Measurements from ENCODE around the gene MICALL1. TPM values are rescaled to one million over a fixed set of nuclear protein-coding genes. Genes with fewer than 3 reads are reported as not detected.

The MICALL1 gene
- polyA plus RNA-seq, 2 of the 4 experiments (the other 2 are of a cell fraction): 10.4 to 18.6 TPM

DNA sequence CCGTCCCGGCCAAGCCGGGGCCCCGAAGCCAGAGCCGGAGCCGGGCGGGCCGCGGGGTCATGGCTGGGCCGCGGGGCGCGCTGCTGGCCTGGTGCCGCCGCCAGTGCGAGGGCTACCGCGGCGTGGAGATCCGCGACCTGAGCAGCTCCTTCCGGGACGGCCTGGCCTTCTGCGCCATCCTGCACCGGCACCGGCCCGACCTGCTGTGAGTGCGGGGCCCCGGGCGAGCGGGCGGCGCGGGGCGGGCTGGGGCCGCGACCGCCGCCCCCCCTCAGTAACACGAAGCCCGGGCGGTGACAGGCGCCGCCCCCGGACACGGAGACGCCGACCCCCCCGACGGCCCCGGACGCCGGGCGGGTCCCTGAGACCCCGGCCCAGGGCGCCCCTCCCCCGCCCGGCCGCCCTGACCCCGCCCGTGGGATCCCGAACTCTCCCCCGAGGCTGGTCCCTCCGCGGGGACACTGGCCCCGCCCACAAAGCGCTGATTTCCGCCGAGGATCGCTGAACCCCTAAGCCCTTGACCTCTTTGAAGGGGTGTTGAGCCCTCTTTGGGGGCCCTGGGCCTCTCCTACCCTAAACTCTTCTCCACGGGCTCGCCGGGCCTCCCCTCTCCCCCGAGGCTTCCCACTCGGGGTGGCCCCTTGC lies 389 bp downstream of the MICALL1 start:
- peak overlapping the region; percentile 95 for H3K4me3 ChIP-seq
- peak in 1 of 2 experiments; percentile 26; a peak in 3 of 6 replicates for ATAC-seq
- no peak for DNase-seq (ENCODE audit: low read depth in 1 of 2, low spot score in 1 of 2)
- ChIA-PET CTCF (interaction anchor here (0.6 to 2.9 kb wide), 16 partner anchors 8 to 299 kb away, joined by 3 to 20 read pairs (median 5); partner anchors contain the start of genes C22orf23 and POLR2F), POLR2A (interaction anchor here (0.6 to 1.6 kb wide), 5 partner anchors 10 to 145 kb away, joined by 3 to 9 read pairs (median 7); partner anchors contain the start of genes C22orf23 and POLR2F)
- WGBS (ENCODE audit: missing lambda C conversion rate): no CpG with 5 or more reads among the region's 75 CpGs
- TF ChIP-seq POLR2A (IDR thresholded peaks at IDR 0.05; ENCODE audit: low read length) (peak; percentile 2; the same call in 1 of the 2 replicates), CBX8 (IDR thresholded peaks at IDR 0.05) (no peak), ZFP36 (IDR thresholded peaks at IDR 0.05; ENCODE audit: borderline replicate concordance, partially characterized antibody) (no peak), HEYL (CRISPR knock-in tag; IDR thresholded peaks at IDR 0.05) (no peak), JUN (IDR thresholded peaks at IDR 0.05) (peak in 1 of 2 experiments; percentile 29; a peak in 1 of 5 replicates), CTCF (IDR thresholded peaks at IDR 0.05) (peak; percentile 3; the same call in 2 of the 3 replicates)
- TF ChIP-seq, protein P1, sequence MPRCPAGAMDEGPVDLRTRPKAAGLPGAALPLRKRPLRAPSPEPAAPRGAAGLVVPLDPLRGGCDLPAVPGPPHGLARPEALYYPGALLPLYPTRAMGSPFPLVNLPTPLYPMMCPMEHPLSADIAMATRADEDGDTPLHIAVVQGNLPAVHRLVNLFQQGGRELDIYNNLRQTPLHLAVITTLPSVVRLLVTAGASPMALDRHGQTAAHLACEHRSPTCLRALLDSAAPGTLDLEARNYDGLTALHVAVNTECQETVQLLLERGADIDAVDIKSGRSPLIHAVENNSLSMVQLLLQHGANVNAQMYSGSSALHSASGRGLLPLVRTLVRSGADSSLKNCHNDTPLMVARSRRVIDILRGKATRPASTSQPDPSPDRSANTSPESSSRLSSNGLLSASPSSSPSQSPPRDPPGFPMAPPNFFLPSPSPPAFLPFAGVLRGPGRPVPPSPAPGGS (IDR thresholded peaks at IDR 0.05): peak; percentile 17; the same call in 1 of the 3 replicates
- no peaks in the 10 kb centered on the region for H3K9me3 ChIP-seq
- H3K4me2 ChIP-seq: peak overlapping the region; percentile 98
- no peak for FAIRE-seq
- H3K27ac ChIP-seq: peak overlapping the region; percentile 99
- H3K4me1 ChIP-seq: peaks cover 28% of the 10 kb centered on the region

DNA sequence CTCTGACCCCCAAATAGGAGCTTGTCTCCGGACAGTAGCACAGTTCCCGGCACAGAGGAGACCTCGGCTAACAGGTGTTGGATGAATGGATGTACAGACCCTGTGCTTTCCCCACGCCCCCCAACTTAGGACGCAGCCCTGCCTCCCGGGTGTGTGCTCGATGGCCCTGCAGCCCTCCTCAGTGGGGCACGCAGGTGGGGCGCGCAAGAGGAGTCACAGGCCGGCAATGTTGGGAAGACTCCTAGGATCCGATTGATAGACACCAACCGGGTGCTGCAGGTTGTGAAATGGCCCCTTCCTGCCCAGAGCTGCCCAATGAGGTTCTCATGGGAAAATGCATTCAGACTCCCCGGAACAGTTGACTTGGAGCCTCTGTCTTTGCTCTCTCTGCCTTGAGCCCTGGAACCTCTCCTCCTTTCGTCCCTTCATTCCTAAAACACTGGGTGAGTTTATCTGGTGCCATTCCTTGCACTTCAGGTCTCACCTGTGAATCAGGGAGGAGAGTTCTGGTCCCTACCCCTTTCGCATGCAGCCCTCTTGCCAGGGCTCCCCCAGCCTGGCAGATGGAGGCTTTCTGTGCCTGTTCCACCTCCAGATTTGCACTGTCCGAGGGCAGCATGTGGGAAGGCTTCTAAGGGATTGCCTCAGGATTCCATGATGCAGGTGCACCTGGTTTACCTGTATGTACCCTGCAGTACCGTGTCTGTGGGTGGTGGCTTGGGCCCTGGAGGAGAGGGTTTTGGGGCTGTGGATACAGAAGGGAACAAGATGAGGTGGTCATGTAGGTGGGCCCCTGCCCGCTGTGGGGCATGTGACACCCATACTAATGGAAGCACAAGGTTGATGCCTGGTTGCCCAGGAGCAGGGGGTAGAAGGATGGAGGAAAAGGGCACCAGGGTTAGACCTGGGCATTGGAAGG lies 1.2 kb downstream of the MICALL1 start:
- H3K4me2 ChIP-seq: peak overlapping the region; percentile 98
- FAIRE-seq: no peak
- 77% methylated on average over 6 of the region's 19 CpGs for WGBS (ENCODE audit: missing lambda C conversion rate)
- peak overlapping the region; percentile 99 for H3K27ac ChIP-seq
- no peak for DNase-seq (ENCODE audit: low read depth in 1 of 2, low spot score in 1 of 2)
- H3K9me3 ChIP-seq: no peaks in the 10 kb centered on the region
- peak overlapping the region; percentile 95 for H3K4me3 ChIP-seq
- POLR2A ChIA-PET: no interaction called here
- CTCF ChIA-PET: interaction anchor here (1.0 to 4.4 kb wide), 5 partner anchors 9 to 89 kb away, joined by 3 to 20 read pairs (median 5); no protein-coding TSS in a partner anchor
- no peak for ATAC-seq
- no peak for TF ChIP-seq KDM1A (IDR thresholded peaks at IDR 0.05; ENCODE audit: low read depth)
- no peak for TF ChIP-seq MAX (IDR thresholded peaks at IDR 0.05)
- peaks cover 28% of the 10 kb centered on the region for H3K4me1 ChIP-seq

- no peak overlapping the region for H3K4me2 ChIP-seq
- no peak for DNase-seq (ENCODE audit: low read depth in 1 of 2, low spot score in 1 of 2)
- ChIA-PET POLR2A (no interaction called here), CTCF (interaction anchor here (1.1 to 4.4 kb wide), 4 partner anchors 22 to 56 kb away, joined by 3 to 15 read pairs (median 4); no protein-coding TSS in a partner anchor)
- no peak for FAIRE-seq
- 90% methylated on average over 7 of the region's 7 CpGs for WGBS (ENCODE audit: missing lambda C conversion rate)
- H3K4me1 ChIP-seq: peaks cover 21% of the 10 kb centered on the region
- no peak overlapping the region for H3K4me3 ChIP-seq
- H3K27ac ChIP-seq: no peak overlapping the region
- H3K9me3 ChIP-seq: no peaks in the 10 kb centered on the region
- no peak for TF ChIP-seq MAFK (IDR thresholded peaks at IDR 0.05; ENCODE audit: partially characterized antibody)
- TF ChIP-seq FOSL2 (IDR thresholded peaks at IDR 0.05): no peak
- no peak for TF ChIP-seq FOSL2 (CRISPR knock-in tag; IDR thresholded peaks at IDR 0.05)
- TF ChIP-seq HES2 (IDR thresholded peaks at IDR 0.05): no peak
- TF ChIP-seq JUN (IDR thresholded peaks at IDR 0.05): no peak
- no peak for TF ChIP-seq CHD2 (IDR thresholded peaks at IDR 0.05; ENCODE audit: low read length, partially characterized antibody)
- TF ChIP-seq GATA3 (IDR thresholded peaks at IDR 0.05; ENCODE audit: borderline replicate concordance): no peak
- TF ChIP-seq EP300 (IDR thresholded peaks at IDR 0.05): no peak
- no peak for TF ChIP-seq ATOH8 (CRISPR knock-in tag; IDR thresholded peaks at IDR 0.05; ENCODE audit: low read depth)
- no peak for TF ChIP-seq EHF (CRISPR knock-in tag; IDR thresholded peaks at IDR 0.05)
- no peak for TF ChIP-seq CBX2 (IDR thresholded peaks at IDR 0.05; ENCODE audit: borderline replicate concordance, low read depth)
- no peak for TF ChIP-seq RARB (CRISPR knock-in tag; IDR thresholded peaks at IDR 0.05)
- no peak for TF ChIP-seq E2F6 (IDR thresholded peaks at IDR 0.05; ENCODE audit: borderline replicate concordance, low read depth)
- no peak for TF ChIP-seq REST (IDR thresholded peaks at IDR 0.05)
- TF ChIP-seq ZNF302 (CRISPR knock-in tag; IDR thresholded peaks at IDR 0.05): no peak
- no peak for ATAC-seq
Observed at GRCh38 chr22:37909766-37910165, 3.7 kb downstream of the MICALL1 start.

Data from A549 (cell line).